ENCODE measurements around the gene RIPK3.
"Not testable (repeated sequence)": the region's sequence is repeated elsewhere in the genome, so short reads cannot be mapped to it uniquely, and the experiment has no call there.

RIPK3 gene

DNA sequence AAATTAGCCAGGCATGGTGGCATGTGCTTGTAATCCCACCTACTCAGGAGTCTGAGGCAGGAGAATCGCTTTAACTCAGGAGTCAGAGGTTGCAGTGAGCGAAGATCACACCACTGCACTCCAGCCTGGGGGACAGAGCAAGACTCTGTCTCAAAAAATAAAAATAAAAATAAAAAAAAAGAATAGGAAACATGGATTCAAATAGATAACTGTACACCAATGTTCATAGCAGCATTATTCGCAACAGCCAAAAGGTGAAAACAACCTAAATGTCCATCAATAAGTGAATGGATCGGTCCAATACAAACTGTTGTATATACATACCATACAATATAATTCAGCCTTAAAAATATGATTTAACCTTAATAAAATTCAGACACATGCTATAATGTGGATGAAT lies 3.1 kb upstream of the RIPK3 start:
- no peak for DNase-seq

DNA sequence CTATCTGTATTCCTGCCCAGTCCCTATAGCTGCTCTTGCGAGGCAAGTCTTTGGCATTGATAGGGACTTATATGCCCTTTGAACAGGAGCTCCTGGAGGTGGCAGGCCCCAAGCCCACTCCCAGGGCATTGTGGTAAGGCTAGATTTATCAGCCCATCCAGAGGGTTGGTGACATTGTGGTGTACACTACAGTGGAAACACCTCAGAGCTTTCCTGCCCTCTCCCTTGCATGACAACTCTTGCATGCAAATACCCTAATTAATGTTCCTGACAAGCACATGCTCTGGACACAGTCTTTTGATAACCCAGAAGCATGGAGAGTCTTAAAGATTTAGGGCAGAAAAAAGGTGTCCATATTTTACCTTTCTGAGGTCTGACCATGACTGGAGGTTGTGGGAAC lies 815 bp upstream of the RIPK3 start:
- no peak for DNase-seq

DNA sequence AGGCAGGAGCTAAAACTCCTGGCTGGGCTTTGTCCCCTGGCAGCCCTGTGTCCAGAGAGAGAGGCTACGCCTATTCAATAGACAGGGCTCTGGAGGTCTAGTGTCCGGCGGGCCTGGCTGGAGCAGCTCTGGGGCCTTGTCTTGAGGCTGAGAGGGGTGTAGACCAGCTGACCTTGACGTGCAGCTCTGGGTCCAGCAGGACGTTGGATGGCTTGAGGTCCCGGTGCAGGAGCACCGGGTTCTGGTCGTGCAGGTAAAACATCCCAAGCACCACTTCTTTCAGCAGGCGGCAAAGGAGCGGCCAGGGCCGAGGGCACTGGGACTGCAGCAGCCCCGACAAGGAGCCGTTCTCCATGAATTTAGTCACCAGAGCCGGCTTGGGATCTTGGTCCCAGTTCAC lies 948 bp downstream of the RIPK3 start:
- no peak for DNase-seq

DNA sequence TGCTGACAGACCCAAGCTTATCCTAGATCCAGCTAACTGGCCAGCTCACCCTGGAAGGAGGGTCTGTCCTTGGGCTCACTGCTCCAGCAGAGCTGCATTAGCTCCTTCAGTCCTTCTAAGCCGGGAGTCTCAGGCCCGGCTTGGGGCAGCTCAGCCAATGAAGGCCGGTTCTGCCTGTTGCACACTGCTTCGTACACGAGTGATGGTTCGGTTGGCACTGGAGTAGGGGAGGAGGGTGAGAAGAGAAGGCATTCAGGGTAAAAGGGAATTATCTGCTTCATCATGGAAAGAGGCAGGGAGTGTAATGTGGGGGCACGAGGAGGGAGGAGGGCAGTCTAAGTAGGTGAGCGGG lies 2.0 kb downstream of the RIPK3 start:
- no peak for DNase-seq

DNA sequence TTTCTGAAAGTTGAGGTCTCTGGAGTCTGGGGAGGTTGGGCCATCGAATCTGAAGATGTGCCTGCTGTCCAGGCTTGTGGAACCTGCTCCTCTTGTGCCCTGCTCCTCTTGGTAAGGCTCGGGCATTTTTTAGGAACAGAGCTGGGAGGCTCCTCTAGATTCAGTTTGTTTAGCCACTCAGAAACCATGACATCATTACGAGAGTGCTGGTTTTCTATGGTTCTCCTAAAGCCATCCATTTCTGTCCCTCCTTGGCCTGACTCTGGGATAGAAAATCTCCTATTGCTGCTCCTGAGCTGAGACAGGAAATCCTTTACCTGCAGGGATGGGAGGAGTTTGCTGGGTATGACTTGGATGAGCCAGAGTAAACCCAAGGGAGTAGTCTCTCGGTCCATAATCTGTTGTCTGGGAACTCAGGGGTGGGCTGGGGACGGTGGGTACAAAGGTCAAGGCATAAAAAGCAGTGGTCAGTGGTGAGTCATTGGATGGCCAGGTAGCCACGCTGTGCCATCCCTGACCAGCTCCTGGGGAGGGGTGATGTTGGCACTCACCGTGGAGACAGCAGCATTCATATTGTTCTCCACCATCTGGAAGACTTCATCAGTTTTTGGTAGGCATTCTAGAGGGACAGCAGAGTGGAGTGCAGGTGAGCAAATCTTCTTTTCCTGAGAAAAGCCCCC lies 2.5 kb downstream of the RIPK3 start:
- DNase-seq, result no peak

DNA sequence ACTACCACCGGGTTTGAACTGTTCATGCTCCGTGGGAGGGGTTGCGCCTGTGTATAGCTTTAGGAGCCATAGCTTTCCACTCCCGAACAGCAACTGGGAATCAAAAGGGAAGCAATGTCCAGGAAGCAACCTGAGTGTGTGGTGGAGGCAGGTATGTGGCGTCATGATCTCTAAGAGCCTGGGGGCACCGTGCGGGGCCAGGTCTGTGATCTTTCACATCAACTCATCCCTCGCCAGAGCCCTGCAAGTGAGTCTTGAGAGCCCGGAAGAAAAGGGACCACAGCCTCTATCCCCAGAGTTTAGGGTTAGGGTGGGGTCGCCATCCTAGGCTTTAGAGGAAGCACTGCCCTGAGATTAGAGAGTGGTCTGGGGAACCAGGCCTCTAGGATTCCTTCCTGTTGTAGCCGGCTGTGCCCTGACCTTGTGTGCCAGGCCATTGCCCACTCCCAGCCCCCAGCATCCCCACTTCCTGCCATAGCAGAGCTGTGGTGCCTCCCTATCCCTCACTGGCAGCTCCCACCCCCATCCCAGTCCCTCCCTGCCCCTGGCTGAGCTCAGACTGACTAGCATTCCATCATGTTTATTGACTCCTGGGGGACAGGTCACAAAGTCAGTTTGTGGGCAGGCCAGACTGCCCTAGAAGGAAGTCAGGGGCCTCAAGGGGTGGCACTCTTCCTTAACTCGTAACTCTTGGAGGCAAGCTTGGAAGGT lies 4.2 kb downstream of the RIPK3 start:
- no peak for DNase-seq

DNA sequence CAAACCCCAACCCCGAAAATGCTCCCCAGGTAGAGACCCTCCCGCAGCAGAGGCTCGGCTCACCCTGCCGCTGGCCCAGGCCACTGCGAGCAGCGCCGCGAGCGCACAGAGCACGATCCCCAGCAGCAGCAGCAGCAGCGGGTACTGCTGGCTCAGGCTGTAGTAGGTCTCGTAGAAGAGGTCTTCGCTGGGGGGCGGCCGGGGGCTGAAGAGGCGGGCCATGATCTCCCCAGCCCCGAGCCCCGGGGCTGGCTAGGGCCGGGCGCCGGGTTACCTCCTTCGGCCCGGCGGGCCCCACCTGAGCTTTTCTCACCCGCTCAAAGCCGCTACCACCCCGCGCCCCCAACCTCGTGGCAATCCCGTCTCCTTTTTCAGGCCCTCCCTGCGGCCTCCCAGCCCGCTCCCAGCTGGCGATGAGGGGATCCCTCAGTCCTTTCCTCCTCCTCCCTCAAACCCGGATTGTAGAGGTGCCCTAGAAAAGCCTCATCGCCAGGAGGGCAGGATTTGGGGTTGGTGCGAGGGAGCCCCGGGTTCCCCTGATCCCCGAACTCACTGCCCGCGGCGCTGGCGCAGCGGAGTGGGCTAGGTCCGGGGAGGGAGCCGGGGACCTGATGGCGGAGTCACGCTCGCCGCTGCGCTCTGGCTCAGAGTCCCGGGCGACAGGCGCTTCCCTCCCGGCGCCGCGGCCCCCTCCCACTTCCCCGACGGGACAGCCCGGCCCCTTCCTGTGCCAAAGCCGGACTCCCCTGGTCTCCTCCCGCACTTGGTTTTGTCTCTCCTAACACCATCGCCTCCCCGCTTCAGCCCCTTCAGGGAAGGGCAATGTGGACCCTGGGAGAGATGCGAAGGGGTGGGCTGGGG lies 5.1 kb downstream of the RIPK3 start, which contains the start of gene ADCY4:
ADCY4 (minus strand) TSS at position 641 of the 861 bp plus-strand sequence; CDS start at position 222, 419 bp downstream.
- DNase-seq, result peak; percentile 38

DNA sequence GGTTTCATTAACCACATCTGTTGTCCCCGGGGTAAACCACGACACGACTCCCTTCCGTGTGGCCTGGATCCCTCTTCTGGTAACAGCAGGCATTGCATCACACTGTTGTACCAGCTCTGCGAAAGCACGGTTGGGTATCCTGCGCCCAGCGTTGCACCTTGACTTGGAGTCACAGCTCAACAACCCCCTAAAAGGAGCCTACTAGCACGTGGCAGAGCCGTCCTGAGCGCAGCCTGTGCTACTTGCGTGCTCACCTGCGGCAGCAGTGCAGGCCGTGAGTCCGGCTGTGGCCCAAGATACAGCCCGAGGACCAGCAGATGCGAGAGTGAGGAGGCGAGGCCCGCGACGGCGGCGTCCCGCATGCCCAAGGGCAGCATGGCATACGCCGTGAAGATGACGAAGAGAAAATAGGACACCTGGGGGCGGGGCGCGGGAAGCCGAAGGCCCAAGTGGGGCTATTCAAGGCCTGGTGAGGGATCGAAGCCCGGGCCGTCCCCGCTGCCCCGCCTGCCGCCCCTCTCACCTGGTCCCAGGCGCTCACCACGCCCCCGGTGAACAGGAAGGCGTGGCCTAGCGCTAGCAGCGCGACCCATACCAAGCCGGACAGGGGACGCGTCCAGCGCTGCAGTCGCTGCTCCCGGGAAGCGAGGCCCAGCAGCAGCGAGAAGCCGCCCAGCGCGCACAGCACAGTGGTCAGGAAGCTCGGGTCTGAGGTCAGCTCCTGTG lies 7.4 kb downstream of the RIPK3 start:
- peak; percentile 87 for DNase-seq

DNA sequence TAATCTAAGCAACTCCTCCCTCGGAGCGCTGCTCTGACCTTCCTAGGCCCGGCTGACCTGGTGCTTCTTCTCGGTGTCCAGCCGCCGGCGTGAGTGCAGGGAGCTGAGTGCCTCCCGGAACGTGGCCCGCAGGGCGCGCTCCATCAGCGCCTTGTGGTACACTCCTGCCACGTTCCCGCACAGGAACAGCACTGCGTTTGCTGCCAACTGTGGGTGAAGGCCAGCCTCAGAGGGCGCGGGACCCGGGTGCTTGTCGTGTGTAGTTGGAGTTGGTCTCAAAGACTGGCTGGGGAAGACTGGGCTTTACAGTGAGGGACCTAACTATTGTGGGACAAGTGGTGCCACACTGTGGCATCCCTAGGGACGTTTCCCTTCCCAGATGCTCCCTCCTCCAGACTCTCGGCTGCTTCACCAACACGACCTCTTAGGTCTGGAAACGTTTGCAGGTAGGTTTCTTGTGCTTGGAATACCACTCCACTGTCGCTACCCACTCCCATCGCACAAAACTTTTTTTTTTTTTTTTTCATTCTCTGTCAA lies 8.0 kb downstream of the RIPK3 start:
- DNase-seq, result no peak

DNA sequence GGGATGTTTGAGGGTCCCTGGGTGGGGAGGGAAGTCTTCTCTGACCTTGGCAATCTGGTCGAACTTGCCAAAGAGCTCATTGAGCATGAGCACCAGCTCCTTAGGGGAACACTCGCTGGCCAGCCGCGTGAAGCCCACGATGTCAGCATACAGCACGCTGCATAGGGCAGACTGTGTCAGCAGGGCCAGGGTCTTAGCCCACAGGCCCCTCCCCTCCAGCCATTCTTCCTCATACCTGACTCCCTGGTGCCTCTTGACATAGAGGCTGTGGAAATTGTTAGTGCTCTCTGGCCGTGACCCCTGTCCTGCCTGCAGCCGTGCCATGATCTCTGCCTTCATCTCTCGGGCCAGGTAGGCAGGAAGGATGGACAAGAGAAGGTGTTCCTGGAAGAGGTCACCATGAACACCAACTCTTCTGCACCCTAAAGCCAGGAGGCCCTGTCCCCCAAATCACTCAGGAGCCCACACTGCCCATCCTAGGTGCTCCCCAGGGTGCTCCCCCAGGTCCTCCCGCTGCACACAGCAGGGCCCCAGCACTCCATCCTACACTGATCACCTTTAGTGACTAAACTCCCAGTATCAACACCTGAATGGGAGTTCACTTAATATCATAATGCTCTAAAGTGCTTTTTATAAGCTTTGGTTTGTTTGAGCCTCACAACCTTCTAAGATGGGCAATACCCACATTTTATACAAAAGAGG lies 8.7 kb downstream of the RIPK3 start:
- no peak for DNase-seq

DNA sequence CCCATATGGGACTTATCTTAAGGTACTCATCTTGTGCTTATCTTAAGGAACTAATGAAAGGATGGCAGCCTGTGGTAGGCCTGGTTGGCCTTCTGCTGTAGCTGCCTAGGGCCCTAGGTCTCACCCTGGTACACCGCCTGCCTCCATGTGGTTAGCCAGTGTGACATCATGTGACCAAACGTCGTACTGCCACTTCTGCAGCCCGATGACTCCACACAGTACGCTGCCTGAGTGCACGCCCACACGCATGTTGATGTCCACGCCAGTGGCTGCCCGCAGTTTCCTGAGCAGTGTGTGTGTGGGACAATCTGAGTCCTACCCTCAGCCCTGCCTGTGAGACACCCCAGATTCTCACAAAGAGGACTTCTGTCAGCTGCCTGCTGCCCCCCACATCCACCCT lies 10.1 kb downstream of the RIPK3 start:
- DNase-seq, result peak; percentile 56

DNA sequence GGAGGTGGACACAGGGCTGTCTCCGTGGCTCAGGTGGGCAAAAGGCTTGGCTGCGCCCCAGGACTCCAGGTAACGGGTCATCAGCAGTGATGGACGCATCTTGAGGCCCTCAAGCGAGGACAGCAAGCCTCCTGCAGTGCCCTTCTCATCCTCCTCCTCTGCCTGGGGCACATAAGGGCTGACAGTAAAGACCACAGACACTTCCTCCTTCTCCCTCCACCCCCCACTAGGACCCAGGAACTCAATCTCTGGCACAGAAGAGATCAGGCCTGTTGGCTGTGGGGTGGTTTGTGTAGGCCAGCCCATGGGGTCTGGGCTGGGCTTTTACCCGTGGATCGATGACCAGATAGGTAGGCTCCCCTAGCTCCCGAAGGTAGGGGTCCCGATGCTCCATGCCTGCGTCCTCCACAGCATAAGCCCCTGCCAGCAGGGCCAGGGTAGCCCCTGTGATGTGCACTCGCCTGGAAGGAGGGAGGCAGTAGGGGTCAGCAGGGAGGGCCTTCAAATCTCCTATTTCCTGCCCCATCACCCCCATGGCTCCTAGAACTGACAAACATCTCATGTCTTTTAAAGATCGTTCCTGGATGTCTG lies 10.6 kb downstream of the RIPK3 start:
- DNase-seq, result no peak

DNA sequence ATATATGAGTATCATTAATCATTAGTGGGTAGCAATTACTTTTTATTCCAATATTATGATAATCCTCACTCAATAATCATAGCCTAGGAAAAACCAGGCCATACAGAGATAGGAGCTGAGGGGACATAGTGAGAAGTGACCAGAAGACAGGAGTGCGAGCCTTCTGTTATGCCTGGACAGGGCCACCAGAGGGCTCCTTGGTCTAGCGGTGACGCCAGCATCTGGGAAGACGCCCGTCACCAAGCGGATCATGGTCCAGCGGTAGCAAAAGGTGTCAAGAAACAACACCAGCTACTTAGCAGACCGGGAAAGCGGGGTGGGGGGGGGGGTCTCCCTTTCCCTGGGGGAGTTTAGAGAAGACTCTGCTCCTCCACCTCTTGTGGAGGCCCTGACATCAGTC lies 11.9 kb downstream of the RIPK3 start:
- DNase-seq, result not testable (repeated sequence)

DNA sequence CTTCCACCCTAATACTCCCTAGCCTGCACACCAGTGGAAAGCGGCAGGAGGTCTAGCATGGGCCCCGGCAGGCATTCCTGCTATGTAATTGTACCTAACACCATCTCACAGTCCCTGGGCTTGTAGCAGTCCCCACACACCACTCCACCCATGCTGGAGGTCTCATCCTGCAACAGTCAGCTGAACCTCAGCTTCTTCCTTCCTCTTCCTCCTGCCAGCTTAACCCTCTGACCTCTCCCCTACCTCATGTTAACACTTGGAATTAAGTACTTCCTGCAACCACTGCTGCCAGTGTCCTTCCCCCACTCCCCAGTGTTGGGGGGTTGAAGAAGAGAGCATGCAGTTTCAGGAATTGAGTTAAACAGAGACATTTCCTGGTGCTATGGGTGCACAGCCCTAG lies 12.5 kb downstream of the RIPK3 start:
- no peak for DNase-seq

DNA sequence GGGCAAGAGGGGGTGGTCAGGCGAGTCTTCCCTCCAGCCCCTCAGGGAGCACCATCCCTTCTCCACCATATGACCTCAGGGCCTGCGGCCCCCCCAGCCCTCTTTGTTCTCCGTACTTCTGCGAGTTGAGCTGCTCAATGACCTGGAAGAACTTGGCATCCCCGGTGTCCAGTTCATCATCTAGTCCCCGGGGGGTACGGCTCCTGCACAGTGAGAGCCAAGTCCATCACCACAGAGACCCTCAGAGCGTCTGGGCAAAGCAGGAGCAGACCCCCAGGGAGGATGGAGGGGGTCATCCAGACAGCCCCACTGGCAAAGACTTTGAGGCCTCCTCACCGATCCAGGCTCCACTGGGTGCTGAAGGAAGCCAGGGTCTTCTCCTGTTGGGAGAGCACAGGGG lies 13.8 kb downstream of the RIPK3 start:
- no peak for DNase-seq

DNA sequence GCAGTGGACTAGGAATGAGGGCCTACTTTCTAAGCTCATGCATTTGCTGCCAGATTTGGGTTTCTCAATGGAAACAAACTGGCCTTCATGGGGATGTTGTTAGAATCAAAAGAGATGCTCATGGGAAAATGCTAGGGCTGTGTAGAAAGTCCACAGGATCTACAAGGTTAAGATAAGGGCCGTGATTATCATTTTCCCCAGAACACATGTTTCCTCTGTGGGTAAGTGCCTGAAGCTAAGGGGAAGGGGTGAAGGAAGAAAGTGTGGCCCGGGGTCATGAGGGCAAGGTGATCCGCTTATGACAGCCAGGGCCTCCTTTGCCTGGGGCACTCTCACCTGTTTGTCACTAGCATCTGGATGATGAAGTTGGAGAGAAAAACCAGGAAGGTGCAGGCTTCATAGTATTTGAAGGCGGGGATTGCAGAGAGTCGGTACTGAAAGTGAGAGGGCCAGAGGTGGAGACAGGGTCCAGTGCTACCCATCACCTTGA lies 14.7 kb downstream of the RIPK3 start:
- no peak for DNase-seq

DNA sequence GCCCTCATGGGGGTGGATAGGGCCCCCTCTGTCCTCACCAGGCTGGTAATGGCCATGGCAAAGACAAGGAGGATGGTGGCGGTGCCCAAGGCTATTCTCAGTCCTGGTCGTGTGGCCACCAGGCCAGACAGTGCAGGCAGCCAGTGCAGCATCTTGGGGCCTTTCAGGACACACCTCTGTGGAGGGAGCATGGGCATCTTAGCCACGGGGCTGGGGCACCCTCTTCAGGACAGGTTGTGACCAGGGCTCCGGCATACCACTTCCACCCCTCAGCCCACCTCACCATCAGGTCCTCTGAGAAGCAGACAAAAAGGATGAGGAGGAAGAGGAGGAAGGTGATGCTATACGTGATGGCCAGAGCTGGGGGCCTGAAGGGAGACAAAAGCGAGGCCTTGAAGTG lies 15.8 kb downstream of the RIPK3 start:
- DNase-seq, result no peak

DNA sequence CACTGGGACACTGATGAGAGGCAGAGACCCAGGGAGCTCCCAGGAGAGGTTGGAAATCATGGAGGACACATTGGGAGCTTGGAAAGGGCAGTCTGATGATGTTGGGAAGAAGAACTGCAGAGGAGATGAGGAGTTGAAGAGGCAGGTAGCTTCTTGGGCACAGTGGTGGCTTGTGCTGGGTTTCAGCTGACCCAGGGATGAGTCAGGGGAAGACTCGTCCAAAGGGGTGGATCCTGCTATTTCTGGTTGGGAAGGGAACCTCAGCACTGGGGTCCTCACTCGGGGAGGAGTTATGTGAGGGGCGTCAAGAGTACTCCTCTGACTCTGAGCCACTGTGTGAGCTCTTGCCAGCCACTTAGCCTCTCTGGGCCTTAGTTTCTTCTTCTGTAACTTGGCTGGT lies 16.4 kb downstream of the RIPK3 start:
- no peak for DNase-seq

DNA sequence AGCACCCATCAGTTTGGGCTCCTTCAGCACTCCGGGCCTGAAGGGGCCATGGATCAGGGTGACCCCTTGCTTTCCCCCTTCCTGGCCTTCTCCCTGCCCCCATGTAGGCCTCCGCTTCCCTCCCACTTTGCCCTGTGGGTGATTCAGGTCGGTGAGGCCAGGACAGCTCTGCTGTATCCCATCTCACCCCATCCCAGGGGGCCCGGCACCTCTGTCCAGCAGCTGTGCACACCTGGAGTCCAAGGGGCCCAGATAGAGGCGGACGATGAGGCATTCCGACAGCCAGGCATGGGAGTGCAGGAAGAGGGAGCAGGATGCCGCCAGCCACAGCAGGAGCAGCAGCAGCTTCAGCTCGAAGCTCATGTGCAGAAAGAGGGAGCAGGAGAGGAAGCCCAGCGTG lies 17.1 kb downstream of the RIPK3 start:
- no peak for DNase-seq

DNA sequence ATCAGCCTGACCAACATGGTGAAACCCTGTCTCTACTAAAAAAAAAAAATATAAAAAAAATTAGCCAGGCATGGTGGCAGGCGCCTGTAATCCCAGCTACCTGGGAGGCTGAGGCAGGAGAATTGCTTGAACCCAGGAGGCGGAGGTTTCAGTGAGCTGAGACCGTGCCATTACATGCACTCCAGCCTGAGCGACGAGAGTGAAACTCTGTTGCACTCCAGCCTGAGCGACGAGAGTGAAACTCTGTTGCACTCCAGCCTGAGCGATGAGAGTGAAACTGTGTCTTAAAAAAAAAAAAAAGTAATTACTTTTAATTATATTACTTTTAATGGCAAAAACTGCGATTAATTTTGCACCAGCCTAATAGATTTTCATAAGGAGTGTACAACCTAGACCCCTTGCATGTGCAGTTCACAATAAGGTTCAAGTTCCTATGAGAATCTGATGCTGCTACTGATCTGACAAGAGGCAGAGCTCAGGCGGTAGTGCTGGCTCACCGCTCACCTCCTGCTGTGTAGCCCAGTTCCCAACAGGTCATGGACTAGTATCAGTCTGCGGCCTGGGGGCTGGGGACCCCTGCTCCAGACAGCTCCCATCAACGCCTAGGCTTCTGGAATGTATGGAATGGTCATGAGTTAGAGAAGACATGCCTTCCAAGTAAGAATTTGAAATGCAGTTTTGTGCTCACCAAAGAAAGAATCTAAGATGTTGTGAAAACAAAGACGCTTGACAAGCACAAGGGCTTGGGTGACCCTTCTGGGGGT lies 18.4 kb downstream of the RIPK3 start:
- DNase-seq, result no peak

Measured in CD4-positive, alpha-beta T cell treated with Interleukin-17A for 4 hours (primary cell).